HG03064 (cell line): ENCODE measurements around the gene CLIC1.

Source experiments
- ATAC-seq: cut with Tn5 transposase; IDR thresholded peaks from one replicate; pipeline ENCODE4 v1.9.1; 2021; ENCODE audit warnings: low read depth; ENCODE audit not compliant: unreplicated experiment

The CLIC1 gene

DNA sequence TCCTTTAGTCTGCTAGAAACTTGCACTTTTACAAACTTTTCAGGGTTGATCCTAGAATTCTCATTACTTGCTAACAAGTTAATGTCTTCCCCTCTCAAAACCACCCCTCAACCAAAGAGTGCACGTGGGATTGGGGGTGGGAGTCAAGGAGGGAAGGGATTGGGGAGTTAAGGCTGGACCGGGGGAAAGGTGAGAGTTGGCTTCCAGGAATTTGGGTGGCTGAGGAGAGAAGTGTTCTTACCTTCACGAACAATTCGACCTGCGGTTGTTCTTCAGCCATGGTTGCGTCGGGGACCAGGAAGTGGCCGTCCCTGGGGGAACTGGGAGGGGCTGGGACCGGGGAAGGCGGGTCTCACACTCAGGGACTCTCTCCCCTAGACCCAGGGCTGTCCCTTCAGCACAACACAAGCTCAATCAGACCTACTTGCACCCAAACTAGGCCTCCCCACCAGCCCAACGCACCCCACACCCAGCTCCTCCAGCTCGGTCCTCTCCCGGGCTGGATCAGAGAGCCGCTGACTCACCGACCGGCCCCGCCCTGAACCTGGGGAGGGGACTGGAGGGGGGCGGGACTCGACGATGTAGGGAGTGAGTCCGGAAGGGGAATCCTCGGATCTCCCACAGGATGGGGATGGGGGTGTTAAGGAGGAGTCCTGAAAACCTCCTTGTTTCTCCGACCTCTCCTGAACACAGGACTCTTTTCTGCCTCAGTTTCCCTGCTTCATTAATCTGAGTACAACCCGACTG is at the start of gene CLIC1:
TSS of gene CLIC1 (minus strand) at position 510 of the 747 bp plus-strand sequence. CDS start at position 280, 230 bp downstream.
- ATAC-seq = no peak

DNA sequence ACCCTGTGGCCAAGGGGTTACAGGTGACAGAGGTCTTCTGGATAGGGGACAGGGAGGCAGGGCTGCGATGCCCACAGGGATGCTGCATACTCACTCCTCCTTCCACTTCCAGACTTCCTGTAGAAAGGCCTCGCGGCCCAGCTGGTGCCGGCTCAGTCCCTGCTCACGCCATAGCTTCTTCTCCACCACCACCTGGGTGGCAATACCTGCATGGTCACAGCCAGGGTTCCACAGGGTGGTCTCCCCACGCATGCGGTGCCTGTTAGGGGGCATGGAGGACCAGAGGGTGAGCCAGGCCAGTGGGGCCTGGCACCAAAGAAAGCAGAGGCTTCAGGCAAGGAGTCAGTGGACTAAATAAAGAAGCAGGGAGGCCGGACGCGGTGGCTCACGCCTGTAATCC is 49.1 kb upstream of the CLIC1 start:
- ATAC-seq = no peak

DNA sequence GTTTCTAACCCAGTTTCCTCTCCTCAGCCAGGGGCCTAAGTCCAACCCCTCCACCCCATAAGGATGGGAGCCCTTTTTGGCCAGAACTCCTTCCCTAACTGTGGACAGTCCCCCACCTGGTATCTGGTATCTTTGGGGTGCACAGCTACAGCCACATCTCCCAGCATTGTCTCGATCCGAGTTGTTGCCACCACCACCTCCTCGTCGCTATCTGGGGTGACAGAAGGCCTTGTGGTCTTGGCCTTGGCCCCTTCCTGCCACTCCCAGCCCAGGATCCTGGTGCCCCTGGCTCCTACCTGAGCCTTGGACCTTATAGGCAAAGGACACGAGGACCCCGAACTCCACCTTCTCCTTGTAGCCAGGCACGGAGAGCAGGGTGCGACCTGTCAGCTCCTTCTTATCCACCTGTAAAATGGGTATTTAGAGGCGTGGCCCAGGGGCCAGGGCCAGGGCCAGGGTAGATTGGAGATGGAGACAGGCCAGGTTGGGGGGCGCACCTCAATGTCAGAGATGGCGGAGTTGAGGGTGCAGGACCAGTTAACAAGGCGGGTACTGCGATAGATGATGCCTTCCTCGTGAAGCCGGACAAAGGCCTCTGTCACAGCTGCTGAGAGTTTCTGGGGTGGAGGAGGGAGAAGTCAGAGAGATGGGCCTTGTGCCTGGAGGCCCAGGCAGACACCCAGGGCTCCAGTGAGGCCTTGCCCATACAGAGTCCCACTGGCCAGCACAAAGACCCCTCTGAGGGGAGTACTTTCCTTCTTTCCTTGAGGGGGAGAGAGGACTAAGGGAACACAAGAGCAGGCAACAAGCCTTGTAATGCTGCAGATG is 48.0 kb upstream of the CLIC1 start:
- ATAC-seq = no peak

DNA sequence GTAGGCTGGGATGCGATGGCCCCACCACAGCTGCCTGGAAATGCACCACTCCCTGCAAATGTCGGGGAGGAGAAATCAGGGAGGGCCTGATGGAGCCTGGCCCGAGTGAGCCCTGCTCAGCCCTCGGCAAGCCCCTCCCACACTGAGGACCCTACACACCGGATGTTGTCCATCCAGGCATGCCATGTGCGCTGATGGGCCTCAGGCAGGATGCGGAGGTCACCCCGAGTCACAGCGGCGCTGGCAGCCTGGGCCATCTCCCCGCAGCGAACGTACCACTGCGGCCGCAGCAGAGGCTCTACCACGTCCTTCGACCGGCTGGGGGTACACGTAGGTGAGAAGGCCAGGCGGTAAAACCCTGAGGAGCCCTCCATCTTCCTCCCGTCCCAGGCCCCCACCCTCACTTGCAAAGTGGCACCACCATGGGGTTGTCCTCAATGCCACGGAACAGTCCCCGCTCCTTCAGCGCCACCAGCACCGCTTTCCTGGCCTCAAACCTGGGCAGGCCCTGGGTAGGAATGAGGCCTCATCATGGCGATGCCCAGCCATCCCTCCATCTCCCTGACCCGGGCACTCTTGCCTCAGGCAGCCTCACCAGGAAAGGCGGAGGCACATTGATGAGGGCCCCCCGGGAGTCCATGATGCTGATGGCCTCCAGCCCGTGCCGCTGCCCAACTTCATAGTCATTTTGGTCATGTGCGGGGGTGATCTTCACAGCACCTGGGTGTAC is 46.0 kb upstream of the CLIC1 start:
- no peak for ATAC-seq

DNA sequence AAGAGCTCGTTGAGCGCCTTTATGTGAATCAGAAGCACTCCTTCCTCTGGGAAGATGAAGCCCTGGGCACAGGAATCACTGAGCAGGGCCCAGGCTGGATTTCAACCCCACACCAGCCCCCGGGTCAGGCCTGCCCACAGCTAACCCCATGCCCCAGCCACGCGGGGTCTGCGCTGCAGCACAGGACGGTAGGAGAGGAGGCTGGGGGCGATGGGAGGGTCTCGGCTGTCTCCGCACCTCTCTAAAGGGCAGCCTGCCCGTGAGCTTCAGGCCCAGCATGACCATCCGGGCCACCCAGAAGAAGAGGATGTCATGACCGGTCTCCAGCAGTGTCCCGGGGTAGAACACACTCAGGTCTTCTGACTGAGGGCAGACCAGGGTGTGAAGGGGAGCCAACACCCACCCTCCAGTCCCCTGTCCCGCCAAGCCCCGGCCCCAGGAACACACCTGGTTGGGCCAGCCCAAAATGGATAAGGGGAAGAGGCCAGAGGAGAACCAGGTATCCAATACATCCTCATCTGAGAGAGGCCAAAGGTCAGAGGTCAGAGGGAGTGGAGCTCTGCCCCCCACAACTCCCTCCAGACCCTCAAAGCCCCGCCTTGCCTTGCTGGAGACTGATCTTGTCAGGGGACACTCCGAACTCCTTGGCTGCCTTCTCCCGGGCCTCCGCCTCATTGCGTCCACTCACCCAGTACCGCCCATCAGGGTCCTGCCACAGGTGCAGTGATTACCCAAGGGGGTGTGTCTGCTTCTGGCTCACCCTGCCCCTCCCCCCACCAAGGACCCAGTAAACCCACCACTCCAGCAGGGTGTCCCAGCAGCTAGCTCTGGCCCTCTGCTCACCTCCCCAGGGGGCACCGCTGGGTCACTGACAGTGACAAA is 45.2 kb upstream of the CLIC1 start:
- no peak for ATAC-seq

DNA sequence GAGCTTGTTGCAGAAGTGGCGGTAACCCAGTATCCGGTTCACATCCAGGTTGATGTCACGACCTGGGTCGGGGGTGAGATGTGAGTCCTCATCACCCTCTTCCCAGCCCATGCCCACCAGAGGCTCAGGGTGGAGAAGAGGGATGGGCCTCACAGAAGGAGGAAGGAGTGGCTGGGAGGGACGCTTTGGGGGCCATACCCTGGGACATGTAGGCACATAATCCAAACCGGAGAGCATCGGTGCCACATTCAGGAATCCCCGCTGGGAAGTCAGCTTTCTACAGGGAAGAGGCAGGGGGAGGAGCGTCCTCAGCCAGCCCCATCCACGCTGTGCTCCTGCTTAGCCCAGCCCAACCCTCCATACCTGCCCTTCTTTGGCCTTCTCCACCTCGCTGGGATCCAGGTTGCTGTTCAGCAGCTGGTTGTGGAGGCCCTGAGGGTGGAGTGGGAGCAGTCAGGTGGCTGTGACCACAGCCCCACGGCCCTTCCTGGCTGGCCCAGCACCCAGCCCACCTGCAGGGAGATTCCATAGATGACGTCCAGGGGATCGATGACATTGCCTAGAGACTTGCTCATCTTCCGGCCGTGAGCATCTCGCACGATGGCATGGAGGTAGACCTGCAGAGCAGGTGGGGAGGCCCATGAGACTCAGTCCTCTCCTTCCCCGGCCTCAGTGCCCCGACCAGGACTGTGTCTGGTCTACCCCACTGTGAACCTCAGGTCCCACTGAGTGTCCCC is 44.3 kb upstream of the CLIC1 start:
- no peak for ATAC-seq

DNA sequence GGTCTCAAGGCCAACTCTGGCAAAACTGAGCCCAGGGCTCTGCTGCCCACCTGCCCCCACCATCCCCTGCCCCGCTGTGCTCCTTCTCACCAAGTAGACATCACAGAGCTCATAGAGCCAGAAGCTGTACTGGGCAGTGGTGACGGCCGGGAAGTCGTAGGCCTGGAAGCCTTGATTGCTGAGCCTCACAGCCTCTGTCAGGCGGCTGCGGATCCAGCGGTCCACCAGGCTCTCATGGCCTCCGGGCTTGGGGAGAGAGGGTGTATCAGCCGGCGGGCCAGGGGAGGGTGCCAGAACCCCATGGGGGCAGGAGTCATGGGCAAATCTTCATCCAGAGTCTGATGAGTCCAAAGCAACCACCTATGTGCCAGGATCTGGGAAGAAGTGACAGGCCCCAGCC is 43.6 kb upstream of the CLIC1 start:
- ATAC-seq = no peak

DNA sequence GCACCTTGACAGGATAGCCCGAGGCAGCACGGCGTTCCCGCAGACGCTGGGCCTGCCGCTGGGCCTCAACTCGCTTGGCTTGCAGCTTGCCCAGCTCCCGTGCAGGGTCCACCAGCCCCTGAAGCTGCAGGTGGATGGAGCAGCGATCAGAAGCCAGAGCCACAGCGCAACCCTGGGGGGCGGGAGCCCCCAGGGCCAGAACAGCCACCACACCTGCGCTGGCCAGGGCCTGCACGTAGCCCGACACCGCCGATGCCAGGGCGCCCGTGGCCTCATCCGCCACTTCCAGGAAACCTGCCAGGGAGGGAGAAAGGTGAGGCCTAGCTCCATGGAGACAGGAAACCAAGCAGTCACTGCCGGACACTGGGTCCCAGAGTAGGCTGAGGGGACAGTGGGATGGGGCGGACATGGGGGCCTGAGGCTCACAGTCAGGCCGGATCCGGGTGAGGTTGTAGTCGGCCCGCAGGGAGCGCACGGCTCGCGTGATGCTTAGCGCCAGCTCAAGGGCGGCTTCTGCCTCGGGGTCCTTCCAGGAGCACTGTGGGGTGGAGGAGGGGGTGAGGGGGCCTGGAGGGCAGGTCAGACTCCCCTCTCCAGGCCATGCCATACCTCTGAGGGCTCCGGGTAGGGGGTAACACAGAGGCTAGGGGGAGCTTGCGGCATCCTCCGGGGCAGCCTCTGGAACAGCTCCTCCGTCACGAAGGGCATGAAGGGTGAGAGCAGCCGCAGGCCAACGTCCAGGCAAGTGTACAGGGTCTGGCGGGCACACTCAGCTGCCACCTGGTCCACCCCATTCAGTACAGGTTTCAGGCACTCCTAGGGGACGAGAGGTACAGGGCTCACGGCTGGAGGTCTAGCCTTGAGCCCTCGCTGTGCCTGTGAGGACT is 42.9 kb upstream of the CLIC1 start:
- no peak for ATAC-seq

DNA sequence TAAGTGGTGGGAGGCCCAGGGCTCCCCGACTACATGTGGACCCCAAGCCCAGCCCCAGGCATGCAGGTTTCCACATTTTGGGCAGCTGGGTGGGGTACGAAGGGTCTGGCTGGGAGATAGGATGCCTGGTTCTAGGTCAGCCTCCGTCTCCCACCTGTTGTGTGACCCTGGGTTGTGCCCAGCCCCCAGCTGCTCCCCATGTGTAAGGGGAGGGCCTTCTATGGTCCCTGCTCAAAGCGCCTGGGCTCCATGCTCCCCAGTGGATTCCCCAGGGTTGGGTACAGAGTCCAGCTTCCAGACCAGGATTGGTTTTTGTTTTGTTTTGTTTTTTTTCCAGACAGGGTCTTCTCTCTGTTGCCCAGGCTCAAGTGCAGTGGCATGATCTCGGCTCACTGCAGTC is 41.9 kb upstream of the CLIC1 start:
- ATAC-seq = no peak

DNA sequence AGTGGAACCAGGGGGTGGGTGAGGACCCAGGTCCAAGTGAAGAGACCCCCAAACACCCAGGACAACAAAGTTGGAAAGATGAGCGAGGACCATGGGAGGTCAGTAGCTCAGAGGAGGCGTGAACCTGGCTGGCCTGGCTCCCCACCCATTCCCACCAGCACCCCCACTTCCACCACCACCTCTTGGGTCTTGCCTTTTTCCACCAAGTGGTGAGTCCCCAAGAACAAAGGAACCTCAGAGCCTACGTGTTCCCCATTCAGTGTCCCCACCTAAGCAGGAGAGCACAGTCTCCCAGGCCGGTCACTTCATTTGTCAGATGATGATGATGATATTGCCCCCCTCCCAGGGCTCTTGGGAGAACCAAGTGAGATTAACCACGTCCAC is 41.3 kb upstream of the CLIC1 start:
- no peak for ATAC-seq

DNA sequence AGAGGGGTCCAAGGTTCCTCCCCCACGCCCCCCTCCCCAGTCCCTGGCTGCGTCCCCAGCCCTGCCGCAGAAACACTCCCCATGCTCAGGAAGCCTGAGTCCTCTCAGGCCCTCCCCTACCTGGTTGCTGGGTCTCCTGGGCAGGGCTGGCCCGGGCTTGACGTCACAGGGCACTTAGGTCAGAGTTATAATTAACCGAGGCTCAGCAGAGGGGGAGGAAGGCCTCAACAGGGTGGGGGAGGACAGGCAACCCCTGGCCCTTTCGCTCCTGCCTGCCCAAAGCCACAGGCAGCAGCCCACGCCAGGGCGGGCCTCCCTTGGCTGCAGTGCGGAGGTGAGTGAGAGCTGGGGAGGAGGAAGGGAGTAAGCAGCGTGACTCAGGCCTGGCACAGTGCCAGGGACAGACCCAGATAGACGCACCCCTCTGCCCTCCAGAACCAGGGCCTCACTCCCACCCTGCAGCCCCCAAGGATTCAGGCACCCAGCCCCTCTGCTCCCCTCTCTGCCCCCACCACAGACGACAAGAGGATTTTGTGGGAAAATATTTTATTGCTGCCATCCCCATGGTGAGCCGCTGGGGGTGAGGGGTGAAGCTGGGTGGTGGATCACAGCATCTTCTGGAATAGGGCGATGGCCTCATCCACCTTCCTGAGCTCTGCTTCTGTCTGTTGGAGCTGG is 40.8 kb upstream of the CLIC1 start, which contains the start of gene VWA7:
TSS of gene VWA7 (minus strand) at position 340 of the 678 bp plus-strand sequence. CDS start 549 bp downstream, outside the sequence.
- ATAC-seq = no peak

DNA sequence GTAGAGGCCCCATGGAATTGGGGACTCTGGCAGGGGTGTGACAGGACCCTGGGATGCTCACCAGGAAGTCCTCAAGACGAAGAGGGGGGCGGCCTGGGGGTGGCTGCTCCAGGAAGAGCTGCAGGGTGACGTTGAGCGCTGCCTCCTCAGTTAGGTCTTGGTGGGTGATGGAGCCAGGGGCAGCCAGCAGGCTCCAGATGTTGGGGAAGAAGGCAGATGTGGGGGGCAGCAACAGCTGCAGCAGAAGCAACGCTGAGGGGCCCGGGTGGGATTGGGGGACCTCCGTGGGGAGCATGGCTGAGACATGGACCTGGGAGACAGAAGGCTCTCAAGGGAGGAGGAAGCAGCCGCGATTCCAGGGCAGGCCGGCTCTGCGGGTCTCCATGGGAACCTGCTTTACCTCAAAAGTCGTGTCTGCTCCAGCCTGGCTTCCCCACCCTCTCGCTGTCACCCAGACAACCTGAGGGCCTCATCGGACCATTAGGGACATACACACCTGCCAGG is 40.2 kb upstream of the CLIC1 start:
- no peak for ATAC-seq

DNA sequence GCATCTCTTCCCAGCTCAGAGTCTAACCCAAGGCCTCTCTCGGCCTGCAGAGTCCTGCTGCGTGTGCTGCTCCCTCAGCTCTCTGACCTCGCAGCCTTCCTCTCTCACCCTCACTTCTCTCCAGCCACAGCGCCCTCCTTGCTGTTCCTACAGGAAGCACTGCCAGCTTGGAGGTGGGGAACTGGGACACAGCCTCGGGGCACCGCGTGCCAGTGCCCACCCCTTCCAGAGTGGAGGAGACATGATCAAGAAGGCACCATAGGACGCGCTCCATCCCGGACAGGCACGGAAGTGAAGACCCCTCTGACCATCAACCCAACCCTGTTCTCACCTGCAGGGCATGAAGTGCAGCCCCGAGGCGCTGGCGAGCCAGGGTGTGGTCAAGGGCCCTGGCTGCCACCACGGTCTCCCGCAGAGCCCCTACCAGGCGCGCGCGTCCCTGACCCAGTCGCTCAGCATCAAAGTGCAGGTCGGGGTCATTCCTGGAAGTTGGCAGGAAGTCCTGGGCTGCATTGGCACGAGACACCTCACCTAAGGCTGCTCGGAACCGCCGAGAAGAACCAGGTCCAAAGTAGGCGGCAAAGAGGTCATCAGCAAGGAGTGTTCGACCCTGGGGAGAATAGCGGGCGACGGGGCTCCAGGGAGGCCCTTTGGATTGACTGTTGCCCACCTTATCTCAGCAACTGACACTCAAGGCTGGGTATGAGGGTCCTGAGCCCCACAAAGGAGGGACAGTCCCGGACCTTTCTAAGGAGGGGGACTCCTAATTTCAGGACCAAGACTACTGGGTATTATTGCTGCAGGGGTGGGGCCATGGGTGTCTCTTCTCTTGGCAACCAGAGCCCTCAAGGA is 39.5 kb upstream of the CLIC1 start:
- no peak for ATAC-seq

DNA sequence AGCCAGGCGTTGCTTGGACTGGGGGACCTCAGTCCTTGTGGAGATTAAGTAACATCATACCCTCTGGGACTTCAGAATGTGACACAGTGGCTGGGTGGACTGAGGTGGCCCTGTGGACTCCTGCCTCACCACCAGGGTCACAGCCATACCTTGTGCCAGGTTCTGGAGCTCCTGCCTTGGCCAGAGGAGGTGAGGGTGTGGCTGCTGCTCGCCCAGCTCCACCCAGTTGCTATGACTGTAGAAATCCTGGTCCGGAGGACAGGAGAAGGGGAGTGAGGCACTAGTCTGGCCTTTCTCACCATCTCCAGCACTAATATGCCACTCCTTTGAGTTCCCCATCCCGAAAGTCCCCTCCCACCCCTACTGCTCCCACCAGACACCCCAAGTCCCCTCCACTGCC is 38.9 kb upstream of the CLIC1 start:
- no peak for ATAC-seq

DNA sequence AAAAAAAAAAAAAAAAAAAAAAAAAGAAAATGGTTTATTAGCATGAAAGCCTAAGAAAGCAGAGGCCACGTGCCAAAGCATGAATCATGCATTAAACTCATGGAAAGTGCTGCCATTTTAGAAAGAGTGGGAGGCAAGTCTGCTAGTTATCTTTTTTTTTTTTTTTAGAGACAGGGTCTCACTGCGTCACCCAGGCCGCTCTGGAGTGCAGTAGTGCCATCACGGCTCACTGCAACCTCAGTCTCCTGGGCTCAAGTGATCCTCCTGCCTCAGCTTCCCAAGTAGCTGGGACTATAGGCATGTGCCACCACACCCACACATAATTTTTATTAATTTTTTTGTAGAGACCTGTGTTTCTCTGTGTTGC is 35.6 kb upstream of the CLIC1 start:
- ATAC-seq = no peak

DNA sequence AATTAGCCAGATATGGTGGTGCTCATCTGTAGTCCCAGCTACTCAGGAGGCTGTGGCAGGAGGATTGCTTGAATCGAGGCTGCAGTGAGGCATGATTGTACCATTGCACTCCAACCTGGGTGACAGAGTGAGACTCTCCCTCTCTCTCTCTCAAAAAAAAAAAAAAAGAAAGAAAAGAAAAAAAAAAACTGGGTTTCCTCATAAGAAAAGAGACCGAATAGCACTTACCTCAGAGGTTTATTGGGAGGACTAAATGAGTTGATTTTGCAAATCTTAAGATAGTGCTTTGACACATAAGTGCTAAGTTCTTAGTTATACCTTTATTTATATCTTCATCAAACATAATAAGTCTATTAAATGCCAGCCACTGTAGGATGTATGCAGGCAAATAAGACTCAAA is 34.5 kb upstream of the CLIC1 start:
- ATAC-seq = no peak
